Right lobe of liver (tissue), 6 donors: ENCODE data around the gene EHD1. TPM values are rescaled to one million over a fixed set of nuclear protein-coding genes. Genes with fewer than 3 reads are reported as not detected.

Experiments
- ATAC-seq, 4 donors: fragments of 200-7000 bp; cut with Tn5 transposase; one replicate each; pipeline ENCODE4 v1.9.1; 2020; ENCODE audit warnings: mild to moderate bottlenecking in 4 of 4, moderate library complexity in 4 of 4
- DNase-seq, 3 donors: peaks; one replicate each; pipeline ENCODE4 v3.0.0-alpha.2; 2020
- H3K27ac ChIP-seq, 3 donors: fragments of 200-600 bp; one replicate each; pipeline ENCODE4 v1.8.0; 2022
- H3K27me3 ChIP-seq, 2 donors: fragments of 200-600 bp; one replicate each; pipeline ENCODE4 v1.8.0; 2022
- H3K36me3 ChIP-seq, 4 donors: fragments of 200-600 bp; sonication (generic) in 1 of 4; one replicate each; pipeline versions ENCODE4 v1.5.1 to v1.8.0; 2017 to 2022; ENCODE audit warnings: control low read depth in 1 of 4
- H3K4me1 ChIP-seq, 4 donors: fragments of 200-600 bp; sonication (generic) in 1 of 4; one replicate each; pipeline versions ENCODE4 v1.5.1 to v1.8.0; 2017 to 2022; ENCODE audit warnings: control low read depth in 1 of 4
- H3K4me3 ChIP-seq, 3 donors: fragments of 200-600 bp; one replicate each; pipeline ENCODE4 v1.8.0; 2022
- H3K9me3 ChIP-seq, 4 donors: fragments of 200-600 bp; sonication (generic) in 1 of 4; one replicate each; pipeline versions ENCODE4 v1.5.1 to v1.8.0; 2017 to 2022; ENCODE audit warnings: control low read depth in 1 of 4
- CTCF ChIP-seq, 4 donors: fragments of 200-600 bp in 3 of 4; fragments of 450-650 bp in 1 of 4; IDR thresholded peaks; one replicate each; pipeline versions ENCODE4 v1.5.1 to v1.8.0; 2016 to 2022; ENCODE audit warnings: antibody characterized with exemption in 4 of 4, mild to moderate bottlenecking in 2 of 4
- POLR2A ChIP-seq: fragments of 450-650 bp; IDR thresholded peaks from one replicate; pipeline ENCODE4 v1.6.1; 2017; ENCODE audit warnings: antibody characterized with exemption, mild to moderate bottlenecking
- WGBS: methylation state at CpG from one replicate; pipeline ENCODE4 v1.1.6; 2018; ENCODE audit warnings: low coverage, low lambda C conversion rate; ENCODE audit not compliant: insufficient coverage; ENCODE audit errors: missing lambda C conversion rate; 5-methylcytosine and 5-hydroxymethylcytosine counted together
- intact Hi-C, 2 donors: fragments of 100-400 bp; cut with DNase I; formaldehyde crosslinking; loops; one replicate each; pipeline versions ENCODE4 v1.11.2 to v1.14.1; 2022
- total RNA-seq, 6 experiments: library from RNA; depleted of rRNA in 2 of 6; stranded (reverse); fragments of >200 nt in 2 of 6; fragmentation: NEBNext Ultra II Directional in 3 of 6; extraction: Animal tissue kit (Norgen Biotek cat#: 25700) in 3 of 6; gene quantifications; one replicate each; pipeline versions ENCODE4 v1.1.0 to v1.2.4, GENCODE V29; 2016 to 2023
- donor health status: DM: no; HTN: yes; CAD: no.
- donor health status: DM: no; HTN: no; CAD: no.
- donor health status: DM: no; HTN: no; CAD: no.
- donor health status: DM: no; HTN: yes; CAD: no.
- donor health status: DM: no; HTN: yes; CAD: no.

EHD1 gene
- total RNA-seq, 6 experiments from 2014 or later = 18.8 to 36.1 (median 26.3) TPM

- intact Hi-C loops = no loop called here
- no peak for ATAC-seq
Observed at GRCh38 chr11:64827451-64827839, 51.0 kb downstream of the EHD1 start.

GRCh38 chr11:64826578-64827450 lies 51.6 kb downstream of the EHD1 start:
- DNase-seq = peak in 1 of 3 donors; percentile 53
- Histone ChIP-seq H3K9me3 (no peaks in the 10 kb centered on the region), H3K27me3 (no peaks in the 10 kb centered on the region), H3K36me3 (no peaks in the 10 kb centered on the region), H3K4me3 (no peak overlapping the region), H3K27ac (no peak overlapping the region), H3K4me1 (no peaks in the 10 kb centered on the region)
- WGBS = 80% methylated on average over 1 of the region's 52 CpGs
- ATAC-seq = no peak
- TF ChIP-seq CTCF (IDR thresholded peaks at IDR 0.05) (no peak), POLR2A (no peak)
- intact Hi-C loops = no loop called here

More at GRCh38 chr11:64827451-64827839, 51.0 kb downstream of the EHD1 start:
- Histone ChIP-seq H3K4me1 (no peaks in the 10 kb centered on the region), H3K27me3 (no peaks in the 10 kb centered on the region), H3K4me3 (no peak overlapping the region), H3K9me3 (no peaks in the 10 kb centered on the region), H3K27ac (no peak overlapping the region), H3K36me3 (no peaks in the 10 kb centered on the region)
- no peak for TF ChIP-seq POLR2A
- no peak for TF ChIP-seq CTCF (IDR thresholded peaks at IDR 0.05)
- no peak for DNase-seq
- 92% methylated on average over 2 of the region's 22 CpGs for WGBS

GRCh38 chr11:64826062-64826461 lies 52.4 kb downstream of the EHD1 start:
- TF ChIP-seq POLR2A (no peak), CTCF (IDR thresholded peaks at IDR 0.05) (no peak)
- Histone ChIP-seq H3K9me3 (no peaks in the 10 kb centered on the region), H3K27me3 (no peaks in the 10 kb centered on the region), H3K36me3 (no peaks in the 10 kb centered on the region), H3K4me1 (no peaks in the 10 kb centered on the region), H3K27ac (no peak overlapping the region), H3K4me3 (no peak overlapping the region)
- WGBS = no CpG with 5 or more reads among the region's 7 CpGs
- ATAC-seq = no peak
- DNase-seq = no peak
- intact Hi-C loops = no loop called here

GRCh38 chr11:64823568-64824119 lies 54.8 kb downstream of the EHD1 start:
- H3K9me3 ChIP-seq = no peaks in the 10 kb centered on the region
- H3K27ac ChIP-seq = no peak overlapping the region
- DNase-seq = no peak
- WGBS = 65% methylated on average over 7 of the region's 11 CpGs
- H3K4me3 ChIP-seq = no peak overlapping the region
- H3K4me1 ChIP-seq = no peaks in the 10 kb centered on the region
- intact Hi-C loops = no loop called here
- ATAC-seq = no peak
- H3K36me3 ChIP-seq = no peaks in the 10 kb centered on the region
- TF ChIP-seq CTCF (IDR thresholded peaks at IDR 0.05) (no peak), POLR2A (no peak)
- H3K27me3 ChIP-seq = no peaks in the 10 kb centered on the region
